ENCODE data around the gene YIPF4.
"Not testable (repeated sequence)": the region's sequence is repeated elsewhere in the genome, so short reads cannot be mapped to it uniquely, and the experiment has no call there.

YIPF4 gene

GRCh38 chr2:32314886-32315285, 37.2 kb downstream of the YIPF4 start:
- H3K27ac Mint-ChIP-seq: no peak overlapping the region
- H3K9me3 Mint-ChIP-seq: no peaks in the 10 kb centered on the region

GRCh38 chr2:32328679-32329078, 51.0 kb downstream of the YIPF4 start:
- not testable (repeated sequence) for H3K4me3 Mint-ChIP-seq; H3K27ac Mint-ChIP-seq; H3K36me3 Mint-ChIP-seq; H3K9me3 Mint-ChIP-seq; H3K27me3 Mint-ChIP-seq; DNase-seq (ENCODE audit: low spot score in 2 of 2); H3K4me1 Mint-ChIP-seq; ATAC-seq (ENCODE audit: low read depth)

More at GRCh38 chr2:32314886-32315285, 37.2 kb downstream of the YIPF4 start:
- Mint-ChIP-seq H3K36me3 (peaks cover 6% of the 10 kb centered on the region), H3K4me3 (no peak overlapping the region), H3K4me1 (no peaks in the 10 kb centered on the region), H3K27me3 (no peaks in the 10 kb centered on the region)
- ATAC-seq (ENCODE audit: low read depth): no peak
- DNase-seq (ENCODE audit: low spot score in 2 of 2): no peak

GRCh38 chr2:32329180-32329980, 51.7 kb downstream of the YIPF4 start:
- not testable (repeated sequence) for ATAC-seq (ENCODE audit: low read depth); H3K27me3 Mint-ChIP-seq; H3K4me3 Mint-ChIP-seq; H3K36me3 Mint-ChIP-seq; H3K9me3 Mint-ChIP-seq; DNase-seq (ENCODE audit: low spot score in 2 of 2); H3K4me1 Mint-ChIP-seq; H3K27ac Mint-ChIP-seq

GRCh38 chr2:32330136-32330535, 52.4 kb downstream of the YIPF4 start:
- H3K4me1 Mint-ChIP-seq: no peaks in the 10 kb centered on the region
- H3K27ac Mint-ChIP-seq: no peak overlapping the region
- H3K27me3 Mint-ChIP-seq: no peaks in the 10 kb centered on the region
- ATAC-seq (ENCODE audit: low read depth) (no peak), DNase-seq (ENCODE audit: low spot score in 2 of 2) (no peak)
- peaks cover 6% of the 10 kb centered on the region for H3K36me3 Mint-ChIP-seq
- H3K9me3 Mint-ChIP-seq: no peaks in the 10 kb centered on the region
- H3K4me3 Mint-ChIP-seq: no peak overlapping the region

- ATAC-seq (ENCODE audit: low read depth) (no peak), DNase-seq (ENCODE audit: low spot score in 2 of 2) (no peak)
- no peaks in the 10 kb centered on the region for H3K27me3 Mint-ChIP-seq
- no peak overlapping the region for H3K4me3 Mint-ChIP-seq
- H3K27ac Mint-ChIP-seq: no peak overlapping the region
- no peaks in the 10 kb centered on the region for H3K9me3 Mint-ChIP-seq
- H3K36me3 Mint-ChIP-seq: no peaks in the 10 kb centered on the region
- H3K4me1 Mint-ChIP-seq: no peaks in the 10 kb centered on the region
Observed at GRCh38 chr2:32342801-32343200, 65.1 kb downstream of the YIPF4 start.

- DNase-seq (ENCODE audit: low spot score in 2 of 2); H3K27me3 Mint-ChIP-seq; H3K27ac Mint-ChIP-seq; H3K9me3 Mint-ChIP-seq; ATAC-seq (ENCODE audit: low read depth); H3K4me3 Mint-ChIP-seq; H3K4me1 Mint-ChIP-seq; H3K36me3 Mint-ChIP-seq: not testable (repeated sequence)
Observed at GRCh38 chr2:32350797-32351196, 73.1 kb downstream of the YIPF4 start.

GRCh38 chr2:32355976-32356680, 78.4 kb downstream of the YIPF4 start:
- H3K36me3 Mint-ChIP-seq: peaks cover 8% of the 10 kb centered on the region
- H3K9me3 Mint-ChIP-seq: no peaks in the 10 kb centered on the region
- H3K27ac Mint-ChIP-seq: peak overlapping the region; percentile 82
- peak; percentile 1 for ATAC-seq (ENCODE audit: low read depth)
- no peaks in the 10 kb centered on the region for H3K27me3 Mint-ChIP-seq
- no peak for DNase-seq (ENCODE audit: low spot score in 2 of 2)
- peaks cover 24% of the 10 kb centered on the region for H3K4me1 Mint-ChIP-seq
- peak overlapping the region; percentile 82 for H3K4me3 Mint-ChIP-seq

- ATAC-seq (ENCODE audit: low read depth) (peak; percentile 88), DNase-seq (ENCODE audit: low spot score in 2 of 2) (peak; percentile 86 to 93)
- peak within 1 kb of the TSS; percentile 89 for H3K4me3 Mint-ChIP-seq
- H3K36me3 Mint-ChIP-seq: peaks cover 13% of the 10 kb centered on the region
- no peaks in the 10 kb centered on the region for H3K27me3 Mint-ChIP-seq
- H3K9me3 Mint-ChIP-seq: no peaks in the 10 kb centered on the region
- H3K27ac Mint-ChIP-seq: peak within 1 kb of the TSS; percentile 82
- H3K4me1 Mint-ChIP-seq: peaks cover 30% of the 10 kb centered on the region
Observed at GRCh38 chr2:32356681-32357317, 79.1 kb downstream of the YIPF4 start, which contains the start of gene BIRC6. Gene BIRC6, plus strand, starts transcription at chr2:32357023. Its CDS starts 139 bp downstream, at chr2:32357162.

GRCh38 chr2:32357318-32358110, 79.8 kb downstream of the YIPF4 start:
- no peaks in the 10 kb centered on the region for H3K27me3 Mint-ChIP-seq
- peak; percentile 34 to 45 for DNase-seq (ENCODE audit: low spot score in 2 of 2)
- peaks cover 30% of the 10 kb centered on the region for H3K4me1 Mint-ChIP-seq
- ATAC-seq (ENCODE audit: low read depth): peak; percentile 21
- peaks cover 13% of the 10 kb centered on the region for H3K36me3 Mint-ChIP-seq
- H3K9me3 Mint-ChIP-seq: no peaks in the 10 kb centered on the region
- H3K27ac Mint-ChIP-seq: peak overlapping the region; percentile 82
- H3K4me3 Mint-ChIP-seq: peak overlapping the region; percentile 89

GRCh38 chr2:32358111-32358482, 80.4 kb downstream of the YIPF4 start:
- Mint-ChIP-seq H3K4me1 (peaks cover 30% of the 10 kb centered on the region), H3K27me3 (no peaks in the 10 kb centered on the region)

GRCh38 chr2:32360416-32360815, 82.7 kb downstream of the YIPF4 start:
- H3K4me1 Mint-ChIP-seq: peaks cover 45% of the 10 kb centered on the region
- DNase-seq (ENCODE audit: low spot score in 2 of 2) (no peak), ATAC-seq (ENCODE audit: low read depth) (no peak)
- no peaks in the 10 kb centered on the region for H3K9me3 Mint-ChIP-seq
- H3K36me3 Mint-ChIP-seq: peaks cover 14% of the 10 kb centered on the region
- H3K27me3 Mint-ChIP-seq: no peaks in the 10 kb centered on the region
- H3K27ac Mint-ChIP-seq: peak overlapping the region; percentile 82
- H3K4me3 Mint-ChIP-seq: peak overlapping the region; percentile 2

More at GRCh38 chr2:32358111-32358482, 80.4 kb downstream of the YIPF4 start:
- DNase-seq (ENCODE audit: low spot score in 2 of 2) (peak in 1 of 2 donors; percentile 23), ATAC-seq (ENCODE audit: low read depth) (no peak)
- Mint-ChIP-seq H3K36me3 (peaks cover 13% of the 10 kb centered on the region), H3K9me3 (no peaks in the 10 kb centered on the region), H3K27ac (peak overlapping the region; percentile 82), H3K4me3 (peak overlapping the region; percentile 89)

- not testable (repeated sequence) for ATAC-seq (ENCODE audit: low read depth); H3K4me3 Mint-ChIP-seq; H3K27ac Mint-ChIP-seq; H3K27me3 Mint-ChIP-seq; DNase-seq (ENCODE audit: low spot score in 2 of 2); H3K9me3 Mint-ChIP-seq
- Mint-ChIP-seq H3K36me3 (peaks cover 18% of the 10 kb centered on the region), H3K4me1 (peaks cover 49% of the 10 kb centered on the region)
Observed at GRCh38 chr2:32362997-32363396, 85.3 kb downstream of the YIPF4 start.

GRCh38 chr2:32363597-32363996, 85.9 kb downstream of the YIPF4 start:
- Mint-ChIP-seq H3K4me1 (peaks cover 43% of the 10 kb centered on the region), H3K9me3 (no peaks in the 10 kb centered on the region), H3K27me3 (no peaks in the 10 kb centered on the region), H3K27ac (no peak overlapping the region), H3K4me3 (peak overlapping the region; percentile 32), H3K36me3 (peaks cover 15% of the 10 kb centered on the region)
- ATAC-seq (ENCODE audit: low read depth) (peak; percentile 24), DNase-seq (ENCODE audit: low spot score in 2 of 2) (no peak)
